CD4-positive, alpha-beta T cell treated with Interleukin-10 for 1 hour (primary cell): ENCODE data around the gene NSMCE1.
"Not testable (repeated sequence)": the region's sequence is repeated elsewhere in the genome, so short reads cannot be mapped to it uniquely, and the experiment has no call there.

Experiments
- DNase-seq: peaks from one replicate; pipeline ENCODE4 v3.0.0-alpha.2; 2020

Gene NSMCE1

DNA sequence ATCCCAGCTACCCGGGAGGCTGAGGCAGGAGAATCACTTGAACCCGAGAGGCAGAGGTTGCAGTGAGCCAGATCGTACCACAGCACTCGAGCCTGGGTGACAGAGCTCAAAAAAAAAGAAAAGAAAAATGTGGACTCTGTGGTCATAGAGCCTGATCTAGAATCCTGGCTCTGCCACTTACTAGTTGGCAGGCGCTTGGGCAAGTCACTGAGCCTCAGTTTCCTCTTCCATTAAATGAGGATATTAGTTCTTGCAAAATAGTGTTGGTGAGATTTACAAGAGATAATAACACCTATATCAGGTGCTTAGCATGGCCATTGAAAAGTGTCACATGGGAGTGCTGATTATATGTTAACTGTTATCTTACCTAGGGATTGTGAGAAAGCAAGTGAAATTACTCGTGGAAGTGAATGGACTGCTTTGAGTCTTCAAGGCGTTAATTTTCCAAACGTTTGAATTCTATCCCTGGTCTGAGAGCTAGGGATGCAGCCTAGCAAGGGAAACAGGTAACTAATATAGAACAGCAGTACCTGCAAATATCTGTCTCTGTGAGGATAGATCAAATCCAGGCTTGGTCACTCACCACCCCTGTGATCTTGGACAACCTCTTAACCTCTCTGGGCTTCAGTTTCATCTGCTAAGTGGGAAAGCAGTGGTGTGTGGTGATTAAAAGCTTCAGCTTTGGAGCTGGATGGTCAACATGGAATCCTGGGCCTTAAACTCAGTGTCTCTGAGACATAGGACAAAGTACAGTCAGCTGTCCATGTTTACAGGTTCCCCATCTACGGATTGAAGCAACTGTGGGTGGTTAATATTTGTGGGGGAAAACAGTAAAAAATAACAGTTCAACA is 953 bp upstream of the NSMCE1 start:
- DNase-seq = no peak

DNA sequence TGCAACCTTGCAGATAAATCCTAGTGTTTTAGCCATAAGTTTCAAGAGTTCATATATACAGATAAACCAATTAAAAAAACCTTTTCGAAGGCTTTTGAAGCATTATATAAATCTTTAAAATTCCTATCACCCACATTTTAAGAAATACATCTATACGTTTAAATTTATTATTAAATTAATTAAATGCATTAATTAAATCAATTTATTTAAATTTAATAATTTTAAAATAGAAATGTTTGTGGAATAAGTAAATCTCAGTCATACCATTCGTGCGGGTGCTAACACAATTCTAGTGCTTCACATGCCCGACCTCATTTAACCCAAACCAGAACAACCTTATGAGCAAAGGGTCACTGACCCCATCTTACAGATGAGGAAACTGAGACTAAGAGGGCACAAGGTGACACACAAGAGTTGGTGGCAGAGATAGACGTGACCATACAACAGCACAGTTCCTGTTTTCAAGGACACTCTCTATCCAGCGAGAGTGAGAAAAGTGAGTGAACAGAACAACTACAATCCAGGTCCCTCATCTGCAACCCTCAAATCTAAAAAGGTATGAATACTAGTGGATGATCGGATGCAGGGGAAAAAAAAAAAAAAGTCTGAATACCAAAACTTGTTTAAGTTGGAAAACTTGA is 1.4 kb downstream of the NSMCE1 start:
- DNase-seq = no peak

DNA sequence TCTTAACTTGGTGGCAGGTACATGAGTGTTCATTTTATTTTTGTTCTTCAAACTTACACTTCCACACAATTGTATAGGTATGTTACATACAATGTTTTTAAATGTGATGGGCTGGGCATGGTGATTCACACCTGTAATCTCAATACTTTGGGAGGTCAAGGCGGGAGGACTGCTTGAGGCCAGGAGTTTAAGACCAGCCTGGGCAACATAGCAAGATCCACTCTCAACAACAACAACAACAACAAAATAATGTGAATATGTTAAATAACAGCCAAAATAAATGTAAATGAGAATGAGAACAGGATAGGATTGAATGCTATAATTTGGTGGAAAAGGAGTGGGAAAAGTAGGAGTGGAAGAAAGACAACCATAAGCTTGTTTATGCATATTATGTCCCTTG is 2.6 kb downstream of the NSMCE1 start:
- DNase-seq = no peak

DNA sequence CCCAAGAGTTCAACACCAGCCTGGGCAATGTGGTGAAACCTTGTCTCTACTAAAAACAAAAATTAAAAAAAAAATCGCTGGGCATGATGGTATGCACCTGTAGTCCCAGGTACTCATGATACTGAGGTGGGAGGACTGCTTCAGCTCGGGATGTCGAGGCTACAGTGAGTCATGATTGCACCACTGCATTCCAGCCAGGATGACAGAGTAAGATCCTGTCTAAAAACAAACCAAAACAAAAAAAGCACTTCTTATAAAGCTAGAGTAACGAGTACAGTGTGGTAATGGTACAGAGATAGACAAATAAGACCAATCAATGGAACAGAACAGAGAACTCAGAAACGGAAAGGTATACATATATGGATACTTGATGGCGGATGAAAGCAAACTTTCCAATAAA is 4.4 kb downstream of the NSMCE1 start:
- DNase-seq = no peak

DNA sequence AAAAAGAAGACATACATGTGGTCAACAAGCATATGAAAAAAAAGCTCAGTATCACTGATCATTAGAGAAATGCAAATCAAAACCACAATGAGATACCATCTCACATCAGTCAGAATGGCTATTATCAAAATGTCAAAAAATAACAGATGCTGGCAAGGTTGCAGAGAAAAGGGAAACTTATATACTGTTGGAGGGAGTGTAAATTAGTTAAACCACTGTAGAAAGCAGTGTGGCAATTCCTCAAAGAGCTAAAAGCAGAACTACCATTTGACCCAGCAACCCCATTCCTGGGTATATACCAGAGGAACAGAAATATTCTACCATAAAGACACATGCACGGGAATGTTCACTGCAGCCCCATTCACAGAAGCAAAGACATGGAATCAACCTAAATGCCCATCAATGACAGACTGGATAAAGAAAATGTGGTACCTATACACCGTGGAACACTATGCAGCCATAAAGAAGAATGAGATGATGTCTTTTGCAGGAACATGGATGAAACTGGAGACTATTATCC is 5.6 kb downstream of the NSMCE1 start:
- DNase-seq = not testable (repeated sequence)

DNA sequence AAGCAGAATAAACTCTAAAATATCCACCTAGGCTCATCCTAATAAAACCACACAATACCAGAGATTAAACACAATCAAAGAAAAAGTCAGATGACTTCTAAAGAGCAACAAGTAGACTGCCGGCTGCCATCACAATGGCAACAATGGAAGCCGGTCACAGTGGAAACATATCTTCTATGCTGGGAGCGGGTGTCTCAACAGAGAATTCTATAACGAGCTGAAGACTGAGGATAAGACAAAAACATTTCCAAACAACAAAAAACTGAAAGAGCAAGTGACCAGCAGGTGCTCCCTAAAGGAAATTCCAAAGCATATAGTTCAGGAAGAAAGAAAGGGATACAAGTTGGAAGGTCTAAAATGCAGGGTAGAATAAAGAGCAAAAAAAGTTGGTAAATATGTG is 8.9 kb downstream of the NSMCE1 start:
- DNase-seq = no peak

DNA sequence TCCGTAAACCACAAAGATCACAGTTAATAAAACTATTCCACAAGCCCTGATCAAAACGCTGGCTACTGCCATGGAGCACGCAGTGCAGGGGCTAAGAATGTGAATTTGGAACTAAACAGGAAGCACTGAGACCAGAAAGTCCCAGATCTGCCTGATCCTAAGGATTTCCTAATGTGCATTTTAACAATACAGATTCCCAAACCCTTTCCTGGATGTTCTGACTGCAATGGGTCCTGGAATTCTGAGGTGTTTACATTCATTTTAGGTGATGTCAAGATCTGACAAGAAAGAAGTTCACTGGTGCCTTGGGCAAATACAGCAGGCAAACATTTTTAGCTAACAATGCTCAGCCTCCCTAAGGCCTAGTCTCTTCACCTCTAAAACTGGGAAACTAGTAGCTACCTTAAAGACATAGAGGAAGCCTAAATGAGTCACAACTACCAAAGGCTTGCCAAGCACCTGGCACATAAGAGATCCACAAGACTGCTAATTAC is 10.3 kb downstream of the NSMCE1 start:
- no peak for DNase-seq

DNA sequence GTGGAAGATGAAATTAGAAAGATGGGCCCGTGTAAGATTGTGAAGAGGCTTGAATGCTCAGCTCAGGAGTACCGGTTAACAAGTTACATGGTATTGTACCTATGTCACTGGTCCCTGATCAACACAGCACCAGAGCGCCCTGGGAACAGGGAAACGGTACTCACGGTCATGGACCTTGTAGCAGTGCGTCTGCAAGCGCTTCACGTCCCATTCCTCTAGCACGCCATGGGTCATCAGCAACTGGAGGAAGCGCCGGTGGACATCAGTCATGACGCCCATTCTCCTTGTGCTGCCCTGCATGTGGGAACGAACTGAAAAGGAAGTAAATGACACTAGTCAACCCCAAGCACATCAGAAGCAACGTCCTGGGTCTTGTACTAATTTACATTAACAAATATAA is 11.3 kb downstream of the NSMCE1 start:
- DNase-seq = no peak

DNA sequence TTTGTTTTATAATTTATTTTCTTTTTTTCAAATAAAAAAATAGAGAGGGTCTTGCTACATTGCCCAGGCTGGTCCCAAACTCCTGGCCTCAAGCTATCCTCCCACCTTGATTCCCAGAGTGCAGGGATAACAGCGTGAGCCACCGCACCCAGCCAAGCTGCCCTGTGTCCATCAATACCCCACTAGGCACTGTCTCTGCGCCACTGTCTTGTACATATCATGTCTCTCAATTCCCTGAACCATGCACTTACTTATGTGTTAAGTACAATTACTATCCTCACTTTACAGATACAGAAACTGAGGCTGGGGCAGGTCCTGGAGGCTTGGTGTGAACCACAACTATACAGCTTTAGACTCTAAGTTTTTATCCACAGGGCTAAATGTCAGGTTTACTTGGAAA is 11.7 kb downstream of the NSMCE1 start:
- DNase-seq = no peak

DNA sequence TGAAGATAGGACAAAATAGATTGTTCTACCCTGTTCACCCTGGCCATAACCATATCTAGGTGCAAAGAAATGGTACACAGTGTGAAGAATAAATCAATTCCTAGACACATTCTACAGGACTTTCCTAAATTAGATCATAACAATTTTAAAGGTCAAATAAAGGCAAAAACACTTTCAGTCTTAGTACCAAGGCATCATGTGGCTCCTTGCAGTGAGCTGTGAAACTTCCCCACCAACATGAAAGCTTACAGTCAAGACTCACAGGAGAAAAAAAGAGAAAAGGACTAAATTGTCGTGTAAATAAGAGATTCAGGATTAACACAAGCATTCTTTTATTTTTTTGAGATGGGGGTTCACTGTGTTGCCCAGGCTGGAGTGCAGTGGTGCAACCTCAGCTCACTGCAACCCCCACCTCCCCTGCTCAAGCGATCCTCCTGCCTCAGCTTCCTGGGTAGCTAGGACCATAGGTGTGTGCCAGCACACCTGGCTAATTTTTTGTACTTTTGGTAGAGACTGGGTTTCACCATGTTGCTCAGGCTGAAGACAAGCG is 14.2 kb downstream of the NSMCE1 start:
- DNase-seq = no peak

DNA sequence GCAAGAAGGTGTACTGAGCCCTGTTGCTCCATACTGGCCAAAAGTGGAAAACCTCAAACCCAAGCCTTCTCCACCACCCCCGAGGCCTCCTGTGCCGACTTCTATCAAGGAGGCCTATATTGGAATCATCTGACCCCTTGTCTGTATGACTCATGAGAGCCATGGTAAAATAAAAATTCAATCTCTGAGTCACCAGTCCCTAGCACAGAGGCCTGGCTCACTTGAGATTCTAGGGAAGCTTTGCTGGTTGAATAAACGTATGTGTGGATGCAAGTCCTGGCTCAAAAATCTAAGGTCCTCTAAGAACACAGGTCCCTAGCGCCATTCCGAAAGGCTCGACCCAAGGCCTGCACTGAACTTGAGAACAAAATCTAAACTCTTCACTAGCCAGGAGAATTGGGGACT is 15.0 kb downstream of the NSMCE1 start:
- no peak for DNase-seq

DNA sequence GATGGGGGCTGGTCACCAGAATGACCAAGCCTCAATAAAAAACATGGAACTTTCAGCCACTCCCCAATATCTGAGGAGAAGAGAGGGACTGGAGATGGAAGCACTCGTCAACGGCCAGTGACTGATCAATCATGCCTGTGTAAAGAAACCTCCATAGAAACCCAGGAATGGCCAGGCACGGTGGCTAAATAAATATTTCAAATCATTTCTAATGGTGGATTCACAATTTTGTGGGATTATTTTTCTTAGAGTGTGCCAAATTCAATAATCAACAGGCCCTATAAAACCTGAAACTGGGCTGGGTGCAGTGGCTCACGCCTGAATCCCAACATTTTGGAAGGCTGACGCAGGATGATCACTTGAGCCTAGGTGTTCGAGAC is 16.4 kb downstream of the NSMCE1 start:
- no peak for DNase-seq

DNA sequence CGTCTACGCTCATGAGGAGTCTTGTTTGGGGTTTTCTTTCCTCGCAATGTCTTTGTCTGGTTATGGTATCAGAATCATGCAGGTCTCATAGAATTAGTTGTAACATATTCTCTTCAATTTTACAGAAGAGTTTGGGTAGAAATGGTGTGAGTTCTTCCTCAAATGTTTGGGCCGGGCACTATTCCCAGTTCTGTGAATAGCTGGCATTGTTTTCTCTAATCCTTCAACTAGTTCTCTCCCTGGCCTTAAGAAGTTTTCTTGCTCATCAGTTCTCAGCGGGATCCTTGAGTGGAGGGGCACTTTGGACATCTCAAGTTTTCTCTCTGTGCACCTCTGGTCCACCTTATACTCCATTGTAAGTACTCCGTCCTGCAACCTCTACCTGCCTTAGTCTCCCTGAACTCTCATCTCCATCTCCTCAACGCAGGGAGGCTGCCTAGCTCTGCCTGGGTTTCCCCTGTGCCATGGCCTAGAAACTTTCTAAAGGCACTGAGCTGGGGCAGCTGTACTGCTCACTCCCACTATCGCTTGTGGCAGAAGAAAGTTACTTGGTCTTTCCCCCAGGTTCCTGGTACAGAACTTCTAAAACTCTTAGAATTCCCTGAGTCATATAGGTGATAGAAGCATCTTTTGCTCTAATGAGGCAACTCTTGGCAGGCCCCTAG is 16.9 kb downstream of the NSMCE1 start:
- DNase-seq = no peak

DNA sequence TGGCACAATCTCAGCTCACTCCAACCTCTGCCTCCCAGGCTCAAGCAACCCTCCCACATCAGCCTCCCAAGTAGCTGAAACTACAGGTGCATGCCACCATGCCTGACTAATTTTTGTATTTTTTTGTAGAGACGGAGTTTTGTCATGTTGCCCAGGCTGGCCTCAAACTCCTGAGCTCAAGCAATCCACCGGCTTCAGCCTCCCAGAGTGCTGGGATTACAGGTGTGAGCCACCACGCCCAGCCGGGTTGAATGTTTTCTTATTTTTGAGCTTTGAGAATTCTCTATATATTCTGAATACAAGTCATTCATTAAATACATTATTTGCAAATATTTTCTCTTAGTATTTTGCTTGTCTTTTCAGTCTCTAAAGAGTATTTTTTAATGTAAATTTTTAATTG is 19.7 kb downstream of the NSMCE1 start:
- DNase-seq = not testable (repeated sequence)

DNA sequence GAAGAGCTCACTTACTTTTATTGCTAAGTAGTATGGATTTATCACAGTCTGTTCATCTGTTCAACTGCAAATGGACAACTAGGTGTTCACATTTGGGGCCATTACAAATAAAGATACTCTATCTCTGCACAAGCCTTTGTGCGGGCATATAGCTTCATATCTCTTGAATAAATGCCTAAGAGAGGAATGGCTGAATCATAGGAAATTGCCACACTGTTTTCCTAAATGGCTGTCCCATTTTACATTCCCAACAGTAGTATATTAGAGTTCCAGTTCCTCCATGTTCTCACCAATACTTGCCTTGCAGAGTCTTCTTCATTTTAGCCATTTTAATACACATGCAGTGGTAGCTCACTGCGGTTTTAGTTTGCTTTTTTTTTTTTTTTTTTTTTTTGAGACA is 20.5 kb downstream of the NSMCE1 start:
- DNase-seq = no peak

DNA sequence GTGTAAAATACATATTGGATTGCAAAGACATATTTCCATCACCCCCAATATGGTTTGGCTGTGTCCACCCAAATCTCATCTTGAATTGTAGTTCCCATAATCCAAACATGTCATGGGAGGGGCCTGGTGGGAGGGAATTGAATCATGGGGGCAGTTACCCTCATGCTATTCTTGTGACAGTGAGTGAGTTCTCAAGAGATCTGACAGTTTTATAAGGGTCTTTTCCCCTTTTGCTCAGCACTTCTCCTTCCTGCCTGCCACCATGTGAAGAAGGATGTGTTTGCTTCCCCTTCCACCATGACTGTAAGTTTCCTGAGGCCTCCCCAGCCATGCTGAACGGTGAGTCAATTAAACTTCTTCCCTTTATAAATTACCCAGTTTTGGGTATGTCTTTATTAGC is 21.5 kb downstream of the NSMCE1 start:
- DNase-seq = not testable (repeated sequence)

DNA sequence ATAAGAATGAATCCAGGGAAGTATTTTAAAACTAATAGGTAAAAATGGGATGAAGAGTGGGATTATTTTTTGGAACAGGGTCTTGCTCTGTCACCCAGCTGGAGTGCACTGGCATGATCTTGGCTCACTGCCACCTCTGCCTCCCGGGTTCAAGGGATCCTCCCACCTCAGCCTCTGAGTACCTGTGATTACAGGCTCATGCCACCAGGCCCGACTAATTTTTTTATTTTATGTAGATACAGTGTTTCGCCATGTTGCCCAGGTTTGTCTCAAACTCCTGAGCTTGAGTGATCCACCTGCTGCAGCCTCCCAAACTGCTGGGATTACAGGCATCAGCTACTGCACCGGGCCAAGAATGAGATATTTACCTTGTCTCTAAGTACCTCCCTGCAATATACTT is 22.1 kb downstream of the NSMCE1 start:
- no peak for DNase-seq

DNA sequence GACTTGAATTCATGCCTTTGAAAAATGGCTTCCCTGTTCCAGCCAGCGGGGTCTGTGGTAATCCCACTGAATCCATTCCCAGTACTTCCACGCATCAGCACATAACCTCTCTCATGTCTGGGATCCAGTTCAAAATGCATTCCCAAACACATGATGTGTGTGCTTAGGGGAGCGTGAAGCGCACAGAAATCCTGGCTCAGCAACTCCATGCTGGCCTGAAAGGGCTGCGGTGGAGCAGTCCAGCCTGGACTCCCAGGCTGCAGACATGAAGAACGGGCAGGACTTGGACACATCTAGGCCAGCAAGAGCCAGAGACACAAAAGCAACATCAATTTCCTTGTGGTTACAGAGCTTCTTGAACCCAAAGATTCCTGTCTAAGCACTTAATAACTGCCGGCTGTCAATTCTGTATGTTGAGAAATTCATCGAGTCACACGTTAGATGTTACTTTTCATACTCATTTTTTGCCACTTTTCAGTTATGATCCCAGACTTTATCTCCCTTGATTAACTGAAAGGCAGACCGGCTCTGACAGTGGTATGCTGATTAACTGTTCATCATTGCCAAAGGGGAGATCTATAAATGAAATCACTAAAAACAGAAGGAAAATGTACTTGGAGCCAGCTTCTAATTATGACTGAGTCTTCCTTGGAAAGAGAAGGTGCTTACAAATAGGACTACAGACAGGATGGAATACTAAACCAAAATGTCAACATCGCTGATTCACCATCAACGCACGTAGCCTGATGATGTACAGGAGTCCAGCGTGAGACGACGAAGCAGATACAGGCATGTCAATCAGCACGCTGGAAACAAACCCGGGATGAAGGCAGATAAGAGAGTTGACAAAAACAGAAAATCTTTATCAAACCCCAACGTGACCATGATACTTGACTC is 23.0 kb downstream of the NSMCE1 start:
- no peak for DNase-seq

DNA sequence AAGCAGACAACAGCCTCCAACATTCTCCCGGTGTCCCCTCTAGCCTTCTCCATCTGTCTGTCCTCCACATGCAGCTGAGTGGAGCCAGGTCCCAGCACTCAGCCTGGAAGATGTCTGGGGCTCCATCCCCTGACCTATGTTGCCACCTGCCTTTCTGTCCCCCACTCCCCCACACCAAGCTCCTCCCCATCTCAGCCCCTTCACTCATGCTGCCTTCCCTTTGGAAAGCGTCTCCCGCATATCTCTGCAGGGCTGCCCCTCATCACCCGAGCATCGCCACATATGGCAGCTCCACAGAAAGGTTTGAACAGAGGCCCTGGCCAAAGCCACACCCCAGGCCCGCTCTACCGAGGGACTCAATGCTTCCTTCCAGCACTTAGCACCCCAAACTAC is 24.2 kb downstream of the NSMCE1 start:
- DNase-seq = no peak

DNA sequence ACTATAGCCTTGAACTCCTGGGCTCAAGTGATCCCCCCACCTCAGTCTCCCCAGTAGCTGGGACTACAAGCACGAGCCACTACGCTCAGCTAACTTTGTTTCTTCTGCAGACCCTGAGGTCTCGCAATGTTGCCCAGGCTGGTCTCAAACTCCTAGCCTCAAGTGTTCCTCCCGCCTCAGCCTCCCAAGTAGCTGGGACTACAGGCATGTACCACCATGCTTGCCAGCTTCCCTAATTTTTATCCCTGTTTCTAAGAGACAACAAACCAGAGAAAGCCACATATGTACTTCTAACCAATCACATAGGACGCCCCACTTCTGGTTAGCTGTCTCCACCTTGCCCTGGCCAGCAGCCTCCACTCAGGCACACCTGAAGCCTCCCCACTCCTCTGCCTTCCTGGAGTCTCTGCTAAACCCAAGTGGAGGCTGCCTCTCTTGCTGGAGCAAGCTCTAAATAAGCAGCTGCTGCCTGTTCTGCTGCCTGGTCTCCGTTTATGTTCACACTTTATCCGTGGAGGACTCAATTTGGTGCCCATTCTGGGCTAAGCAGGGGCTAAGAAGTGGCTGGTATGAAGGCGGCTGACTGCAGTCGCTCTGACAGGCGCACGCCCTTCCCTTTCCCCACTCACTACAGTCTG is 24.7 kb downstream of the NSMCE1 start:
- DNase-seq = no peak

DNA sequence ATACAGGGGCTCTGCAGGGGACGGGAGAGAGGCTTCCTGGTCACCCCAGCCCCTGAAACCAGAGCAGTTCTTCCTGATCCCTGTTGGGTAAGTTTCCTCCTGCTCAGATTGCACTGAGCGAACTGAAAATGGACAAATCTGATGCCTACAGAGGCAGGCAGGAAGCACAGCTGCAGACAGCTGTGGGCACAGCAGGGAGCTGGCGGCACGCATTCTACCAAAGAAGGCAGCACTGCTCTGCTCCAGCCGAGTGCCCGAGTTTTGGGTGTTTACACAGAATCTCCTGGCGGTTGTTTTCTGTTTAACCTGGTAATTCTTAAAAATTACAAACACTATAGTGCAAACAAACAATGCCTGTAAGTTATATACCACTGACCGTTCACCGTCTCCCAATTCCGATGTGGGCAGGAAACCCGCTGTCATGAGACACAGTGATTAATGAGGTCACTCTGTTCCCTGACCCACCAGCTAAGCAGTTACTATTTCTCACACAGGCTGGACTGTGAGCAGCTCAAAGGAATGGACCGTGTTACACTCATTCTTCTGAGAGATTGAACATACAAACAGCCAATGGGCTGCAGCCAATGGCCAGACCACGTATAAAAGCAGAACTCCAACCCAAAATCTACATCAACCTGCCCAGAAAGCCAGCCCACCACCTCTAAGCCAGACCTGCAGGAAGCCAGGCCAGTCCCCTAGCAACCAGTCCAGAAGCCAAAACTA is 25.5 kb downstream of the NSMCE1 start:
- DNase-seq = no peak
